AG10803 (cell line): ENCODE measurements around the gene COA3.
A peak's percentile ranks its signal among the peaks of the same experiment; 100 is the strongest.

Experiments
- DNase-seq: peaks from one replicate; pipeline ENCODE4 v3.0.0; 2010; ENCODE audit warnings: low read depth
- H3K4me3 ChIP-seq: 2 replicates; pipeline ENCODE4 v1.5.1; 2011; ENCODE audit warnings: mild to moderate bottlenecking, low read length, control low read depth
- CTCF ChIP-seq: conservative IDR thresholded peaks from 2 replicates; pipeline ENCODE4 v1.5.1; 2011; ENCODE audit warnings: mild to moderate bottlenecking, low read length, control low read depth, inconsistent platforms

COA3 gene

GRCh38 chr17:42781639-42782165 is 16.8 kb downstream of the COA3 start:
- peak overlapping the region; percentile 78 for H3K4me3 ChIP-seq
- DNase-seq = no peak
- no peak for TF ChIP-seq CTCF

- no peak for DNase-seq
- H3K4me3 ChIP-seq = peak overlapping the region; percentile 78
- TF ChIP-seq CTCF = no peak
Observed at GRCh38 chr17:42780851-42781638, 17.5 kb downstream of the COA3 start.

GRCh38 chr17:42779936-42780850 is 18.3 kb downstream of the COA3 start, which contains the start of gene WNK4:
Gene WNK4 (plus strand): TSS chr17:42780610. CDS start chr17:42780699, 89 bp downstream.
- DNase-seq = peak; percentile 22
- H3K4me3 ChIP-seq = peak within 1 kb of the TSS; percentile 78
- TF ChIP-seq CTCF = no peak

GRCh38 chr17:42779304-42779935 is 19.1 kb downstream of the COA3 start:
- H3K4me3 ChIP-seq = no peak overlapping the region; the same call in 1 of the 2 replicates
- no peak for TF ChIP-seq CTCF
- no peak for DNase-seq

GRCh38 chr17:42778570-42778969 is 19.9 kb downstream of the COA3 start:
- no peak for TF ChIP-seq CTCF
- no peak overlapping the region for H3K4me3 ChIP-seq
- DNase-seq = no peak

GRCh38 chr17:42775534-42776098 is 22.9 kb downstream of the COA3 start:
- no peak overlapping the region for H3K4me3 ChIP-seq
- no peak for DNase-seq

More at GRCh38 chr17:42775534-42776098, 22.9 kb downstream of the COA3 start:
- TF ChIP-seq CTCF = no peak
